HUES48 (cell line): ENCODE measurements around the gene ARFRP1.

ENCODE experiments used
- H3K27ac ChIP-seq: one replicate; pipeline ENCODE4 v1.7.0; 2013; ENCODE audit warnings: low read depth, low read length, inconsistent platforms
- H3K27me3 ChIP-seq: 2 replicates; pipeline ENCODE4 v1.6.1; 2013; ENCODE audit warnings: mild to moderate bottlenecking, low read length; ENCODE audit not compliant: control insufficient read depth, insufficient read depth
- H3K36me3 ChIP-seq: 2 replicates; pipeline ENCODE4 v1.6.1; 2013; ENCODE audit warnings: low read length; ENCODE audit not compliant: control insufficient read depth, insufficient read depth
- H3K4me1 ChIP-seq: 2 replicates; pipeline ENCODE4 v1.6.1; 2013; ENCODE audit warnings: mild to moderate bottlenecking, low read length; ENCODE audit not compliant: control insufficient read depth, insufficient read depth
- H3K4me3 ChIP-seq: 2 replicates; pipeline ENCODE4 v1.5.1; 2013; ENCODE audit warnings: mild to moderate bottlenecking, low read depth, low read length
- H3K9ac ChIP-seq: 2 replicates; pipeline ENCODE4 v1.6.1; 2013; ENCODE audit warnings: mild to moderate bottlenecking, low read depth, low read length, moderate library complexity
- H3K9me3 ChIP-seq: 2 replicates; pipeline ENCODE4 v1.6.1; 2013; ENCODE audit warnings: low read length; ENCODE audit not compliant: control insufficient read depth, insufficient read depth

Gene ARFRP1

DNA sequence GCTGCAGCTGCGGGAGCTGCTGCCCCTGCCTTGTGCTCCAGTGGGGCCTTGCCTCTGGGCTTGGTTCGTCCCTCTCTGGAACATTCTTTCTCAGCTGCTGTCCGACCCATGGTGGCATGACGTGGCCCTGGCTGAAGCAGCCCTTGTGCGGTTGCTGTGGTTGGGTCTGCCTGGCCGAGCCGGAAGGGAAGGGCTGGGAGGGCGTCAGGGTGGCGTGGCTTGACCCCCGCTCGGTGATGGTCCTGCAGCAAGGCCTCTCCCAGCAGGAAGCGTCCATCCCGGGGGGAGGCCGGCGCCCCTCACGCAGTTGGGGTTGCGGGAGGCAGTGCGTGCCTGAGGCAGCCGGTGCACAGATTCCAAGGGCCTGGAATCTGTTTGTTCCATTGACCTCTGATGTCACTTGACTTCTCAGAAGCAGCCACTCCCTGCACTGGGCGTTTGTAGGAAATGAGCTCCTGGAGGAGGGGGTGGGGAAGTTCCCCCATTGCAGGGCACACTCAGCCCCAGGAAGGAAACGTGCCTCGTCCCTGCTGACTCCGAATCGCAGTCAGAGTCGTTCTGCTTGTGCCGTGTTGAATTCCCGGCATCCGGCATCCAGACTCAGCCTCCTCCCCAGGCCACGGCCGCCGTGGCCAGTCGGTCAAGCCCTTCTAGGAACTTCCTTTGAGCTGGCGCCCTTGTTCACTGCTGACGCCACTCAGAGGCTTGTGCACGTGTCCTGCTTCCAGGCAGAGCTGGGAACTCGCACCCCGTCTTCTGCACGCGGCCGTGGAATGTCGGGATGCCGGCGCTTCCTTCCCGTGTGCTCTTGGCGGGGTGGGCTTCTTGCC is 21.1 kb downstream of the ARFRP1 start:
- Histone ChIP-seq H3K4me3 (no peak overlapping the region), H3K27me3 (no peaks in the 10 kb centered on the region), H3K4me1 (no peaks in the 10 kb centered on the region), H3K36me3 (peaks cover 10% of the 10 kb centered on the region), H3K9ac (no peak overlapping the region; the same call in 1 of the 2 replicates), H3K27ac (no peak overlapping the region), H3K9me3 (no peaks in the 10 kb centered on the region)

- Histone ChIP-seq H3K27ac (no peak overlapping the region), H3K27me3 (no peaks in the 10 kb centered on the region), H3K4me3 (no peak overlapping the region), H3K9ac (no peak overlapping the region), H3K36me3 (peaks cover 7% of the 10 kb centered on the region), H3K9me3 (no peaks in the 10 kb centered on the region), H3K4me1 (no peaks in the 10 kb centered on the region)
Observed at GRCh38 chr20:63686094-63686491, 21.7 kb downstream of the ARFRP1 start.

DNA sequence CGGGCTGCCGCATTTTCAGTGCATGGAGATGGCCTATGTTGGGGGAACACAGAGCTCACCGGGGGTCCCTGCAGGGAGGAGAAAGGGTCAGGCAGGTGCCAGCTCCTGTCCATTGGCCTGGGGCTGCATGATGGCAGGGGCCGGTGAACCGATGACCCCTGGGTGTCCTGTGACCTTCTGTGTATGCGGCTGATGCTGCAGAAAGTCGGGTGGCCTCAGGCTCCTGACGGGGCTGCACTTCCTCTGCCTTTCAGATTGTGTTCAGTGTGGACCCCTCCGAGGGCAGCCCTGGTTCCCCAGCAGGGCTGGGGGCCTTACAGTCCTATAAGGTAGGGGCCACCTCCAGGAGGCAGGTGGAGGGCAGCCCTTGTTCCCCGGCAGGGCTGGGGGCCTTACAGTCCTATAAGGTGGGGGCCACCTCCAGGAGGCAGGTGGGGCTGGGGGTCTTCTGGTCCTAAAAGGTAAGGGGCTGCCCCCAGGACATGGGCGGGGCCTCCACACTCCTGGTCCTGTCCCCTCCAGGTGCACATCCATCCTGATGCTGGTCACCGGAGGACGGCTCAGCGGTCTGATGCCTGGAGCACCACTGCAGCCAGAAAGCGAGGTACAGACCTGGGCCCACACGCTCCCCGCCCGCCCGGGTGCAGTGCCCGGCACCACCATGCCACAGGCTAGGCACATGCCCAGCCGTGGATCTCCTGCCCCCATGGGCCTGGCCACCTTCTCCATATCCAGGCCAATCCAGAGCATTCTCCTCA is 22.3 kb downstream of the ARFRP1 start:
- peaks cover 7% of the 10 kb centered on the region for H3K36me3 ChIP-seq
- H3K4me3 ChIP-seq, result no peak overlapping the region
- no peak overlapping the region for H3K9ac ChIP-seq
- no peaks in the 10 kb centered on the region for H3K4me1 ChIP-seq
- no peaks in the 10 kb centered on the region for H3K27me3 ChIP-seq
- H3K9me3 ChIP-seq, result no peaks in the 10 kb centered on the region
- H3K27ac ChIP-seq, result no peak overlapping the region

- H3K27me3 ChIP-seq, result no peaks in the 10 kb centered on the region
- H3K9ac ChIP-seq, result no peak overlapping the region
- H3K27ac ChIP-seq, result no peak overlapping the region
- H3K9me3 ChIP-seq, result no peaks in the 10 kb centered on the region
- no peaks in the 10 kb centered on the region for H3K4me1 ChIP-seq
- peaks cover 19% of the 10 kb centered on the region for H3K36me3 ChIP-seq
- no peak overlapping the region for H3K4me3 ChIP-seq
Observed at GRCh38 chr20:63682384-63683139, 25.2 kb downstream of the ARFRP1 start.

DNA sequence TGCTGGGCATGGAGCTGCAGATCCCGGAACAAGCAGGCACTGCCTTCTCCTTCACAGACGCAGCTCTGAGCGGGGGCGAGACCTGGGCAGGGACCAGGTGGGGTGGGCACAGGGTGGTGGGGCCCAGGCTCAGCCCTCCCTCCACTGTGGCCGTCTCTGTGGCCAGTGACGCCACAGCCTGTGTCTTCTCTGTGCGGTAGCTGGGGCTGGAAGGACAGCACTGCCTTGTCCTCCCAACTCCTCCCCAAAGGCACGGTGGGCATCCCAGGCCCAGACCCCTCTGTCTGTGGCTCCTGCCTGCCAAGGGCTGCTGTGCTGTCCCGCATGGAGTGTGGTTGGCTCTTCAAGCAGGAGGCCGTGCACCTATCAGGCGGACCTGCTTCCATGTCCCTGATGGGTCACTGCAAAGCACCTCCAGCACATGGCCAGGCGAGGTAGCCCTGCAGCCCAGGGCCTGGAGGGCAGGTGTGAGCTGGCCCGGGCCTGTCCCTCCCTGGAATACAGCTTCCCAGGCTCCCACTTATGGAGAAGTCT is 26.1 kb downstream of the ARFRP1 start:
- Histone ChIP-seq H3K4me1 (no peaks in the 10 kb centered on the region), H3K27ac (no peak overlapping the region), H3K9me3 (no peaks in the 10 kb centered on the region), H3K36me3 (peaks cover 19% of the 10 kb centered on the region), H3K4me3 (no peak overlapping the region), H3K9ac (no peak overlapping the region), H3K27me3 (no peaks in the 10 kb centered on the region)

DNA sequence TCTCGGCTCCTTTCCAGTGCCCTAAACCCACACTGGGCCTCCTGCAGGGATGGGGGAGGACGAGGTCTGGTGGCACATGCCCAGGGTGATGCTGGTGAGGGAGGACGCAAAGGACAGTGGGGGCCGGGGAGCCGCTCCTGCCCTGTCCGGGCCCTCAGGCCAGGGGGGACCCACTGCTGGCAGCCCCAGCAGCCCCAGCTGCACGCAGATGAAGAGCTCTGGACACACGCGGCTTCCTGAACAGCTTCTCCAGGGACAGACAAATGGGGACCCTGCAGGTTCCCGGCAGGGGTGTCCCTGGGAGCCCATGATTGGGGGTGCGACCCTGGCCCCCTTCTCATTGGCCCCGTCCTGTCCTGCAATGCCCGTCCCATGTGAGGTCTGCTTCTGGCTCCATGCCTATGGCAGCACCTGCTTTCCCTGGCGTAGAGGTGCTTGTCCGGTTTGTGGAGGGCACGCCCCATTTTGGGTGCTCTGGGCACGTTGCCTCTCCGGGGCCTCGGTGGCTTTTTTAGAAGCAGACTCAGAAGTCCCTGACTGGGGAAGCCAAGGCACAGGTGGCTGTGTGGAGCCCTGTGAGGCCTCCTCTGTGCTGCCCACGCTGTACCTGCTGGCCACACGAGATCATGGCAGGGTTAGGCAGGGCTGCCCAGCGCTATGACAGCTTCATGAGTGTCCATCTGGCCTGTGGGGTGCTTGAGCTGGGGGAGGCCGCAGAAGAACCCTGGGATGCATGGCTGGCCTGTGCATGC is 26.7 kb downstream of the ARFRP1 start:
- Histone ChIP-seq H3K4me3 (no peak overlapping the region), H3K36me3 (peaks cover 23% of the 10 kb centered on the region), H3K9ac (no peak overlapping the region), H3K27ac (no peak overlapping the region), H3K27me3 (no peaks in the 10 kb centered on the region), H3K9me3 (no peaks in the 10 kb centered on the region), H3K4me1 (no peaks in the 10 kb centered on the region)

DNA sequence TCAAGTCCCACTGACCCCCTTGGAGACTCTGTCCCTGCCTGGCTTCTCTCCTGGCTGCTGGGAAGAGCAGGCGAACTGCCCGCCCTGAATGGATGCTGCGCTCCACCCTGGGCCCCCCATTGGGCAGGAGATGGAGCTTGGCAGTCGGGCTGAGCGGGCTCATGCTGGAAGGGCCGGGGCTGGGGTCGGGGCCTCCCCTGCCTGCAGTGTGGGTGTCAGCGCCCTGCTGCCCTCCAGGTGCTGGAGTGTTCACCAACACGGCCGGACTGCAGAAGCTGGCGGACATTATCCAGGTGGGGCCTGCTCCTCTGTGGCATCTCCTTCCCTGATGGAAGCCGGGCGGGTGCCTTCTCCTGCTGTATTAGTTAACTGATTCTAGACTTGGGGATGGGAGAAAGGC is 27.3 kb downstream of the ARFRP1 start:
- Histone ChIP-seq H3K36me3 (peaks cover 27% of the 10 kb centered on the region), H3K27me3 (no peaks in the 10 kb centered on the region), H3K9ac (no peak overlapping the region), H3K27ac (no peak overlapping the region), H3K4me3 (no peak overlapping the region), H3K4me1 (no peaks in the 10 kb centered on the region), H3K9me3 (no peaks in the 10 kb centered on the region)

- no peak overlapping the region for H3K27ac ChIP-seq
- H3K27me3 ChIP-seq, result no peaks in the 10 kb centered on the region
- H3K36me3 ChIP-seq, result peaks cover 31% of the 10 kb centered on the region
- no peak overlapping the region for H3K9ac ChIP-seq
- no peak overlapping the region for H3K4me3 ChIP-seq
- no peaks in the 10 kb centered on the region for H3K4me1 ChIP-seq
- no peaks in the 10 kb centered on the region for H3K9me3 ChIP-seq
Observed at GRCh38 chr20:63679799-63680305, 27.9 kb downstream of the ARFRP1 start.

- no peak overlapping the region for H3K4me3 ChIP-seq
- no peaks in the 10 kb centered on the region for H3K27me3 ChIP-seq
- H3K9ac ChIP-seq, result no peak overlapping the region
- H3K27ac ChIP-seq, result no peak overlapping the region
- H3K36me3 ChIP-seq, result peaks cover 39% of the 10 kb centered on the region
- no peaks in the 10 kb centered on the region for H3K4me1 ChIP-seq
- no peaks in the 10 kb centered on the region for H3K9me3 ChIP-seq
Observed at GRCh38 chr20:63678667-63679465, 28.9 kb downstream of the ARFRP1 start.
